ENCODE measurements around the gene MOGAT2. TPM values are rescaled to one million over a fixed set of nuclear protein-coding genes. Genes with fewer than 3 reads are reported as not detected.

The MOGAT2 gene
- polyA plus RNA-seq, 1 of the 3 experiments (the other 2 are of a cell fraction) = 0.03 TPM

DNA sequence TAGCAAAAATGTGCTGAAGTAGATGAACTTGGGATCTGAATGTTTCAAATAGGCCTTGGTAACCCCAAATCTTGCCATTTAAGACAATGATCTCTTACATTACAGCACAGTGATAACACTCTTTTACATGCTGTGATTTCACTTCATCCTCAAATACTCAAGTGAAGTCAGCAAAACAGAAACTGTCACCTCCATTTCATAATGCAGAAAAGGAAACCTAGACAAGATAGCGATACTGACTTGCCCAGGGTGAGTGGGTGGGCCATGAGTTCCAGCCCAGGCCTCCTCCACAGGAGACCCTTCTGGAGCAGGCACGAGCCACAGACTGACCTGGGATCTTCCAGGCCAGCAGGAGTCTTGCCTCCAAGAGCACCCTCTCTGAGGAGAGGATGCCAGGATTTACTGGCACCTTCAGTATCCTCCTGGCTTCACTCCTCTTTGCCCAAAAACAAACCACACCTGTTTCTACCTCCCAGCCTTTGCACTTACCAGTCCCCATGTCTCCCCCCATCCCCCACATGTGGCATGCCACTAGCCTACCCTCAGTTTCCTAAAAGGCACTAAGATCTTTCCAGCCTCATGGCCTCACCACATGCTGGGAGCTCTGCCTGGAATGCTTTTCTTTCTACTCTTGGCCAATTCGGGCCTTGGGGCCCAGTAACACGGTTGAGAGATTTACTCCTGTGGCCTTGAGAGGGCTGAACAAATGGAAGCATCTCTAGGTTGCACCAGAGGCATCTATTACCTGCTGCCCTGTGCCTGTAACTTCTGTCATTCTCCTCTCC lies 49.0 kb downstream of the MOGAT2 start (continued):
- TF ChIP-seq NRF1 (IDR thresholded peaks at IDR 0.05; ENCODE audit: low read depth, low read length) (no peak), POLR2AphosphoS5 (IDR thresholded peaks at IDR 0.05; ENCODE audit: low read depth, low read length) (no peak), RXRA (IDR thresholded peaks at IDR 0.05; ENCODE audit: borderline replicate concordance, low read depth) (no peak), GABPA (IDR thresholded peaks at IDR 0.05; ENCODE audit: low read depth) (no peak)
- TF ChIP-seq, protein P1, sequence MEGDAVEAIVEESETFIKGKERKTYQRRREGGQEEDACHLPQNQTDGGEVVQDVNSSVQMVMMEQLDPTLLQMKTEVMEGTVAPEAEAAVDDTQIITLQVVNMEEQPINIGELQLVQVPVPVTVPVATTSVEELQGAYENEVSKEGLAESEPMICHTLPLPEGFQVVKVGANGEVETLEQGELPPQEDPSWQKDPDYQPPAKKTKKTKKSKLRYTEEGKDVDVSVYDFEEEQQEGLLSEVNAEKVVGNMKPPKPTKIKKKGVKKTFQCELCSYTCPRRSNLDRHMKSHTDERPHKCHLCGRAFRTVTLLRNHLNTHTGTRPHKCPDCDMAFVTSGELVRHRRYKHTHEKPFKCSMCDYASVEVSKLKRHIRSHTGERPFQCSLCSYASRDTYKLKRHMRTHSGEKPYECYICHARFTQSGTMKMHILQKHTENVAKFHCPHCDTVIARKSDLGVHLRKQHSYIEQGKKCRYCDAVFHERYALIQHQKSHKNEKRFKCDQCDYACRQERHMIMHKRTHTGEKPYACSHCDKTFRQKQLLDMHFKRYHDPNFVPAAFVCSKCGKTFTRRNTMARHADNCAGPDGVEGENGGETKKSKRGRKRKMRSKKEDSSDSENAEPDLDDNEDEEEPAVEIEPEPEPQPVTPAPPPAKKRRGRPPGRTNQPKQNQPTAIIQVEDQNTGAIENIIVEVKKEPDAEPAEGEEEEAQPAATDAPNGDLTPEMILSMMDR (IDR thresholded peaks at IDR 0.05) = no peak

DNA sequence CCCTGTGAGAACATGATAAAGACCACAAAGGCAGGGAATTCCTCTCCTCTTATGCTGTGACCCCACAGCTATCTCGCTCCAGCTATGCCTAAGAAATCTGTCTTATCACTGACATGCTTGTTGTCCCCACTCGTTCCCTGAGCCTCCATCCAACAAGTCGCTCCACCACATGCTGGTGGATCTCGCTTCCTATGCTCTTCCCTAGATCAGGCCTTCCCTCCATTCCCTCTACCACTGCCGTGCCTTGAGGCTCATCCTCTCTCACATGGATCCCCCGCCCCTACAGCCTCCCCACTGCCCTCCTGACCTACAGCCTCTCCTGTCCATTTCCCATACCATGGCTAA lies 49.6 kb downstream of the MOGAT2 start:
- no peaks in the 10 kb centered on the region for H3K36me3 ChIP-seq (replicated peaks in 1 of 2; ENCODE audit: control insufficient read depth in 1 of 2, insufficient read depth in 2 of 2, low read length in 1 of 2)
- no peaks in the 10 kb centered on the region for H4K20me1 ChIP-seq (ENCODE audit: insufficient read depth)
- CTCF ChIA-PET = interaction anchor here (1.6 kb wide), 1 partner anchor 55 kb away, joined by 4 read pairs; no protein-coding TSS in a partner anchor
- H3K79me2 ChIP-seq (ENCODE audit: insufficient read depth) = no peaks in the 10 kb centered on the region
- no peaks in the 10 kb centered on the region for H3F3A ChIP-seq (replicated peaks; ENCODE audit: insufficient read depth)
- no peaks in the 10 kb centered on the region for H3K9me2 ChIP-seq
- TF ChIP-seq NFIC (IDR thresholded peaks at IDR 0.05; ENCODE audit: borderline replicate concordance) (no peak), POLR2AphosphoS5 (IDR thresholded peaks at IDR 0.05; ENCODE audit: low read depth, low read length) (no peak), FOXM1 (IDR thresholded peaks at IDR 0.05; ENCODE audit: low read depth) (no peak), RAD21 (IDR thresholded peaks at IDR 0.05; ENCODE audit: low read length) (no peak), GATA2 (CRISPR knock-in tag; IDR thresholded peaks at IDR 0.05) (no peak), ELF1 (IDR thresholded peaks at IDR 0.05) (no peak), SIN3A (IDR thresholded peaks at IDR 0.05; ENCODE audit: borderline replicate concordance, low read depth, low read length) (no peak), FOSL2 (IDR thresholded peaks at IDR 0.05; ENCODE audit: borderline replicate concordance, low read depth) (no peak), YY1 (IDR thresholded peaks at IDR 0.05; ENCODE audit: low read depth) (no peak), EP300 (IDR thresholded peaks at IDR 0.05; ENCODE audit: borderline replicate concordance in 1 of 2, low read depth in 1 of 2, low read length in 1 of 2) (no peak), JUND (IDR thresholded peaks at IDR 0.05) (no peak), RCOR1 (IDR thresholded peaks at IDR 0.05; ENCODE audit: low read length) (no peak), SMC3 (IDR thresholded peaks at IDR 0.05; ENCODE audit: low read depth, low read length) (no peak)
- TF ChIP-seq, protein P2, sequence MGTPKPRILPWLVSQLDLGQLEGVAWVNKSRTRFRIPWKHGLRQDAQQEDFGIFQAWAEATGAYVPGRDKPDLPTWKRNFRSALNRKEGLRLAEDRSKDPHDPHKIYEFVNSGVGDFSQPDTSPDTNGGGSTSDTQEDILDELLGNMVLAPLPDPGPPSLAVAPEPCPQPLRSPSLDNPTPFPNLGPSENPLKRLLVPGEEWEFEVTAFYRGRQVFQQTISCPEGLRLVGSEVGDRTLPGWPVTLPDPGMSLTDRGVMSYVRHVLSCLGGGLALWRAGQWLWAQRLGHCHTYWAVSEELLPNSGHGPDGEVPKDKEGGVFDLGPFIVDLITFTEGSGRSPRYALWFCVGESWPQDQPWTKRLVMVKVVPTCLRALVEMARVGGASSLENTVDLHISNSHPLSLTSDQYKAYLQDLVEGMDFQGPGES (IDR thresholded peaks at IDR 0.05; ENCODE audit: low read depth, low read length) = no peak
- TF ChIP-seq, protein P3, sequence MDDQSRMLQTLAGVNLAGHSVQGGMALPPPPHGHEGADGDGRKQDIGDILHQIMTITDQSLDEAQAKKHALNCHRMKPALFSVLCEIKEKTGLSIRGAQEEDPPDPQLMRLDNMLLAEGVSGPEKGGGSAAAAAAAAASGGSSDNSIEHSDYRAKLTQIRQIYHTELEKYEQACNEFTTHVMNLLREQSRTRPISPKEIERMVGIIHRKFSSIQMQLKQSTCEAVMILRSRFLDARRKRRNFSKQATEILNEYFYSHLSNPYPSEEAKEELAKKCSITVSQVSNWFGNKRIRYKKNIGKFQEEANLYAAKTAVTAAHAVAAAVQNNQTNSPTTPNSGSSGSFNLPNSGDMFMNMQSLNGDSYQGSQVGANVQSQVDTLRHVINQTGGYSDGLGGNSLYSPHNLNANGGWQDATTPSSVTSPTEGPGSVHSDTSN (IDR thresholded peaks at IDR 0.05) = no peak
- H3K9ac ChIP-seq = no peak overlapping the region
- H3K4me1 ChIP-seq (ENCODE audit: control insufficient read depth in 1 of 2, insufficient read depth in 2 of 2, low read depth in 1 of 2, low read length in 1 of 2) = peaks cover 5 to 11% of the 10 kb centered on the region in 2 experiments; a peak in 3 of 4 replicates
- peaks cover 8% of the 10 kb centered on the region for H3K27me3 ChIP-seq (ENCODE audit: insufficient read depth)
- no peak overlapping the region for H2AFZ ChIP-seq (ENCODE audit: low read depth)
- no peak overlapping the region for H3K4me2 ChIP-seq
- WGBS (ENCODE audit: low lambda C conversion rate) = 96% methylated on average over 6 of the region's 6 CpGs
- no peaks in the 10 kb centered on the region for H3K9me3 ChIP-seq
- H3K4me3 ChIP-seq (ENCODE audit: low read depth in 2 of 2, low read length in 1 of 2) = no peak overlapping the region
- DNase-seq = no peak
- H3K27ac ChIP-seq (ENCODE audit: low read depth in 2 of 2, low read length in 1 of 2) = no peak overlapping the region
- POLR2A ChIA-PET = no interaction called here

Measured in SK-N-SH (cell line).